Calu3 (cell line): ENCODE measurements around the gene FYN. TPM values are rescaled to one million over a fixed set of nuclear protein-coding genes. Genes with fewer than 3 reads are reported as not detected.

Experiments
- BruUV-seq: library from RNA; stranded (reverse); fragments of 400-500 nt; replicated peaks from 2 replicates; lab custom pipeline; 2021; lab: Mats Ljungman, UMichigan
- CTCF ChIA-PET: fragments of 300-600 bp; sonication (Branson Sonifier 250); formaldehyde crosslinking; loops from one replicate; lab custom pipeline; 2022; ENCODE audit warnings: antibody characterized with exemption; lab: Charles Lee
- DNase-seq: peaks from one replicate; pipeline ENCODE4 v3.0.0; 2022
- H3K27ac Mint-ChIP-seq: one replicate; pipeline ENCODE4 v1.8.0; 2022; ENCODE audit warnings: mixed read lengths; ENCODE audit not compliant: unreplicated experiment
- H3K27me3 Mint-ChIP-seq: one replicate; pipeline ENCODE4 v1.8.0; 2022; ENCODE audit warnings: mixed read lengths; ENCODE audit not compliant: unreplicated experiment
- H3K36me3 Mint-ChIP-seq: one replicate; pipeline ENCODE4 v1.8.0; 2022; ENCODE audit warnings: mild to moderate bottlenecking, moderate library complexity, mixed read lengths; ENCODE audit not compliant: insufficient read depth, unreplicated experiment
- H3K4me1 Mint-ChIP-seq: one replicate; pipeline ENCODE4 v1.8.0; 2022; ENCODE audit warnings: mild to moderate bottlenecking, low read depth, mixed read lengths; ENCODE audit not compliant: unreplicated experiment
- H3K4me3 Mint-ChIP-seq: one replicate; pipeline ENCODE4 v1.8.0; 2022; ENCODE audit warnings: mild to moderate bottlenecking, low read depth, moderate library complexity, mixed read lengths; ENCODE audit not compliant: unreplicated experiment
- H3K9me3 Mint-ChIP-seq: one replicate; pipeline ENCODE4 v1.8.0; 2022; ENCODE audit warnings: low read depth, mixed read lengths; ENCODE audit not compliant: unreplicated experiment
- CTCF ChIP-seq: fragments of 200-600 bp; IDR thresholded peaks from one replicate; pipeline ENCODE4 v1.8.0; 2022; ENCODE audit warnings: antibody characterized with exemption; ENCODE audit not compliant: unreplicated experiment
- intact Hi-C: fragments of 100-400 bp; cut with micrococcal nuclease; formaldehyde crosslinking; loops from one replicate; pipeline ENCODE4 v1.10.0; 2022; ENCODE audit not compliant: unreplicated experiment
- total RNA-seq: library from RNA; stranded (reverse); gene quantifications from 2 replicates; pipeline ENCODE4 v1.2.3, GENCODE V29; 2022

FYN gene
- total RNA-seq, 1 experiment from 2014 or later = 61.0 TPM

DNA sequence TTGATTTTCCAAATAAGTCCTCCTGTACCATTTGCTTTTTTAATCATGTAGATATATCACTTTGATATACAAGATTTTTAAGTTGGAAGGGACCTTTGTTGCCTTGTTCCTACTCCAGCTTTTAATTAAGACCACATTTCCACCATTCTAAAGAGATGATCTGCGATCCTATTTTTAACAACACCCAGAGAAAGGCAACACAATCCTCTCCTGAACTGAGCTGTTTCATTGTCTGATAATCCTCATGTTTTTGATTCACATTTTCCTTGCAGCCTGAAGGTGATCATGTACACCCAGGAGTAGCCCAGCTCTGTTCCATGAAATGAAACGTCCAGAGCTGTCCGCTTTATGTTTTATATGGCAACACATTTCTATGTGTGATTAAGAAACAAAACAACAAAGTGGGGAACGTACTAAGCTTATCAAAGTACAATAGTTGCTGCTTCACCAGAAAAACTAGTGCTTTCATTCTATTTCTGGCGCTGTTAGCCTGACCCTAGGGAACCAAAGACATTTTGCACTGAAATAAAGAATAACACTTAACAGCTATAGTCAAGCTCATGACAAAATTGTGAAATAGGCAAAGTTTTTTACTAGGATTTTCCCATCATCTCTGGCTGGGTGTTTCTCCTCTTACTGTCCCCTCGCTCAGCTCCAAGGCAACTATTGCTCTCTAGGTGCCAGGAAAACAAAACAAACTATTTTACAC lies 245.0 kb downstream of the FYN start:
- no peaks in the 10 kb centered on the region for H3K9me3 Mint-ChIP-seq
- no peaks in the 10 kb centered on the region for H3K36me3 Mint-ChIP-seq
- no peak overlapping the region for H3K27ac Mint-ChIP-seq
- TF ChIP-seq CTCF = no peak
- CTCF ChIA-PET = no interaction called here
- H3K4me1 Mint-ChIP-seq = peaks cover 9% of the 10 kb centered on the region
- no peak overlapping the region for H3K4me3 Mint-ChIP-seq
- BruUV-seq = no TSS peak
- H3K27me3 Mint-ChIP-seq = no peaks in the 10 kb centered on the region
- DNase-seq = no peak
- intact Hi-C loops = no loop called here

DNA sequence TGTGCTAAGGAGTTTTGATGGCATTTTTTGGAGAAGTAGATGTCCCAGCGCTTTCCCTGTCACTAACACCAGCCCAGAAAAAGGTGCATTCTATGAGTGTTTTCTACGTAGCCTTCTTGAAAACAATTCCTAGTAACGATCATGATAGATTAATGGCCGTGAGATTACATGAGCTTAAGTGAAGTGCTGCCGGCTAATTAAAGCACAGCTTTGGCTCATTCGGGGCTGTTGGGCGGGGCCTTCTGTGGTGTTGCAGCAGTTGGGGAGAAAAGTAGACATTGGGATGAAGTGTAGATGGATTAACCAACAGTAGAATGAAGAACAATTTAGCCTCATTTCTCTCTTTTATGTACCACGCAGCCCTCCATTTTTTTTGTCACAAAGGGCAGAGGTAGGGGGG lies 246.8 kb downstream of the FYN start:
- H3K4me1 Mint-ChIP-seq = peaks cover 2% of the 10 kb centered on the region
- H3K4me3 Mint-ChIP-seq = no peak overlapping the region
- DNase-seq = no peak
- no peaks in the 10 kb centered on the region for H3K9me3 Mint-ChIP-seq
- no peaks in the 10 kb centered on the region for H3K27me3 Mint-ChIP-seq
- no peak for TF ChIP-seq CTCF
- CTCF ChIA-PET = no interaction called here
- H3K36me3 Mint-ChIP-seq = no peaks in the 10 kb centered on the region
- intact Hi-C loops = no loop called here
- BruUV-seq = no TSS peak
- no peak overlapping the region for H3K27ac Mint-ChIP-seq

DNA sequence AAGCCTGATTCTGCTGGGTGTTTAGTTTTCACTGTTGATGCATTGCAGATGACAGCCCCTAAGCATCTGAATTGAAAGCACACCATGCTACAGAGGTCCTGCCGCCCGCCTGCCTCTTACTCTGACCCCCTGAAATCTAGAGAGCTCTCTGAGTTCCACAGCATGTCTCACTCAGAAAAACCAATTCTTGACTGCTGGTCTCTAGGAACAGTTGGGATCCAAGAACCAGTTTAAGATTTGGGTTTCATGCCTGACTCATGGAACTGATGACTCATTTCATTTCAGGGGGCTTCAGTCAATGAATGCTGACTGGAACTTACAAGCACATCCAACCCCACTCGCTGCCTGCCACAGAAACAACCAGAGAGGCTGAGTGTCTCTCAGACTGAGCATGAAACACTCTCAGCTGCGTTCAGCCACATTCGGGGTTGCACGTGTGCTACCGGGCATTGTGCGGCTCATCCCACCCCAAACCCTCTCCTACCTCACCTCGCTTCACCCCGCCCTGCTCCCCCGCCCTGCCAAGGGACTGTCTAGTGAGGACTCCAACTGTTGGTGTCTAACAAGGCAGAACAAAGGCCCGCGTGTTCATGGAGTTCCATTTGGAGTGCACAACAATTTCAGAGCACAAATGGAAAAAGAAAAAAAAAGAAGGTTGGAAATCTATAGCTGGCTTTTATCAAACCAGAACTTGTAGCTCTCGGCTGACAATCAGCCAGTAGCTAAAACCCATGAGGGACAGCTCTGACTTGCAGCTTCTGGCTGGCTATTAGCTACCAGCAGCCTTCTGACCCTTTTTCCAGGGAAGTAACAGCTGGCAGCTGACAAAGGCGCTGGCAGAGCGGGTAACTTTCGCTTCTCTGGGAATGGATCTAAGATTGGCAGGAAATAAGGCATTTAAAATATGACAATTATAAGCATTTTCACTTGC lies 247.5 kb downstream of the FYN start:
- Mint-ChIP-seq H3K27me3 (no peaks in the 10 kb centered on the region), H3K4me1 (peaks cover 2% of the 10 kb centered on the region), H3K9me3 (no peaks in the 10 kb centered on the region), H3K36me3 (no peaks in the 10 kb centered on the region), H3K4me3 (no peak overlapping the region), H3K27ac (no peak overlapping the region)
- intact Hi-C loops = no loop called here
- no peak for DNase-seq
- TF ChIP-seq CTCF = no peak
- CTCF ChIA-PET = no interaction called here
- BruUV-seq = no TSS peak

- intact Hi-C loops = no loop called here
- Mint-ChIP-seq H3K36me3 (no peaks in the 10 kb centered on the region), H3K27ac (no peak overlapping the region), H3K9me3 (no peaks in the 10 kb centered on the region), H3K27me3 (no peaks in the 10 kb centered on the region), H3K4me3 (no peak overlapping the region), H3K4me1 (peaks cover 8% of the 10 kb centered on the region)
- no peak for TF ChIP-seq CTCF
- BruUV-seq = no TSS peak
- DNase-seq = no peak
- CTCF ChIA-PET = no interaction called here
These were observed 248.2 kb downstream of the FYN start for GRCh38 chr6:111625099-111625416.
